ENCODE data around the gene SKAP1.
"Not testable (repeated sequence)": the region's sequence is repeated elsewhere in the genome, so short reads cannot be mapped to it uniquely, and the experiment has no call there.

SKAP1 gene

GRCh38 chr17:48413613-48414405 lies 16.2 kb downstream of the SKAP1 start:
- Histone ChIP-seq H3K9me3 (ENCODE audit: control insufficient read depth, low read length) (no peaks in the 10 kb centered on the region), H3K4me3 (ENCODE audit: insufficient read depth, low read depth, low read length) (no peak overlapping the region), H3K27me3 (ENCODE audit: control insufficient read depth, insufficient read depth, low read length, poor library complexity, severe bottlenecking) (no peaks in the 10 kb centered on the region), H3K4me1 (ENCODE audit: control insufficient read depth, insufficient read depth, low read length) (no peaks in the 10 kb centered on the region), H3K36me3 (ENCODE audit: control insufficient read depth, insufficient read depth, low read length) (no peaks in the 10 kb centered on the region), H3K27ac (ENCODE audit: insufficient read depth, low read depth, low read length, poor library complexity, severe bottlenecking) (no peak overlapping the region)
- whole genome bisulfite sequencing, 2 experiments, result 92 to 94% methylated on average over 4 to 5 of the region's 5 CpGs

DNA sequence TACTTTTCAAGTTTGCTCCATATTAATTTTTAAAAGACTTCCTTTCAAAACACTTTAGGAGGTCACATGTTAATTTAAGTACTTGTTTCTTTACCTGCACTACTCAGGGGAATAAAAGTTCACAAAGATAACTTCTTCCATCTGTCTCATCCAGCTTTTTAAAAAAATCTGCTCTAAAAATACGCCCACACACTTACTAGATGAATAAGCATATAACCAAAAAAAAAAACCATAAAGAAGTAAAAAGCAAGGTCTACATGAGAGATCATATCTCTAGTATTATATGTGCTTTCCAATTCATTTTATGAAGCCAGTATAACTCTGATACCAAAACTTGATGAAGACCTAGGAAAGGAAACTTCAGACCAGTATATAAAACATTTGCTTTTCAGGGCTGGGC lies 17.2 kb downstream of the SKAP1 start:
- WGBS, 2 experiments, result 56 to 100% methylated on average over 1 of the region's 1 CpG
- no peaks in the 10 kb centered on the region for H3K36me3 ChIP-seq (ENCODE audit: control insufficient read depth, insufficient read depth, low read length)
- no peak overlapping the region for H3K27ac ChIP-seq (ENCODE audit: insufficient read depth, low read depth, low read length, poor library complexity, severe bottlenecking)
- no peak overlapping the region for H3K4me3 ChIP-seq (ENCODE audit: insufficient read depth, low read depth, low read length)
- no peaks in the 10 kb centered on the region for H3K27me3 ChIP-seq (ENCODE audit: control insufficient read depth, insufficient read depth, low read length, poor library complexity, severe bottlenecking)
- H3K9me3 ChIP-seq (ENCODE audit: control insufficient read depth, low read length), result no peaks in the 10 kb centered on the region
- H3K4me1 ChIP-seq (ENCODE audit: control insufficient read depth, insufficient read depth, low read length), result no peaks in the 10 kb centered on the region

DNA sequence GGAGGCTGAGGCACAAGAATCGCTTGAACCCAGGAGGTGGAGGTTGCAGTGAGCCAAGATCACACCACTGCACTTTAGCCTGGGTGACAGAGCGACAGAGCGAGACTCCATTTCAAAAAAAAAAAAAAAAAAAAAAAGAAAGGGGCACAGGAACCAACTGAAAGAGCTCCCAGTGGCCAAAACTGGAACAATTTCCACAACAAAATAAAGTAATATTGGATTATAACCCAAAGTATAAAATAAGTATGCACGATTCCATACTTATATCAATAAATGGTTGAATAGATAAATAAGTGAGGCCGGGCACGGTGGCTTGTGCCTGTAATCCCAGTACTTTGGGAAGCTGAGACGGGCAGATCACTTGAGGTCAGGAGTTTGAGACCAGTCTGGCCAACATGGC lies 19.2 kb downstream of the SKAP1 start:
- not testable (repeated sequence) for H3K4me3 ChIP-seq (ENCODE audit: insufficient read depth, low read depth, low read length); H3K4me1 ChIP-seq (ENCODE audit: control insufficient read depth, insufficient read depth, low read length); H3K27me3 ChIP-seq (ENCODE audit: control insufficient read depth, insufficient read depth, low read length, poor library complexity, severe bottlenecking); H3K9me3 ChIP-seq (ENCODE audit: control insufficient read depth, low read length); H3K36me3 ChIP-seq (ENCODE audit: control insufficient read depth, insufficient read depth, low read length); H3K27ac ChIP-seq (ENCODE audit: insufficient read depth, low read depth, low read length, poor library complexity, severe bottlenecking)
- 93 to 94% methylated on average over 5 to 7 of the region's 7 CpGs for WGBS, 2 experiments

DNA sequence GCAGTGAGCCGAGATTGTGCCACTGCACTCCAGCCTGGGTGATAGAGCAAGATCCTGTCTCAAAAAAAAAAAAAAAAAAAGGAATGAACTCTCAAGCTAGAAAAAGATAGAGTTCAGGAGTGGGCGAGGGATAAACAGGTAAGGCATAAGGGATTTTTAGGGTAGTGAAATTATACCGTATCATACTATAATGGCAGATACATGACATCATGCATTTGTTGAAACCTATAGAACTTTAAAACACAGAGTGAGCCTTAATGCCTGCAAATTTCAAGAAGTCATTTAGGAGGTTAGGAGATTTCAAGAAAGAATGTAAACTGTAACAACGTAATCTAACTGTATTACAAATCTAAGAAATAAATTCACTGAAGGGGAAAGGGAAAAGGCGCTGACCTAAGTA lies 20.4 kb downstream of the SKAP1 start:
- H3K27me3 ChIP-seq (ENCODE audit: control insufficient read depth, insufficient read depth, low read length, poor library complexity, severe bottlenecking), result no peaks in the 10 kb centered on the region
- H3K4me1 ChIP-seq (ENCODE audit: control insufficient read depth, insufficient read depth, low read length), result no peaks in the 10 kb centered on the region
- no peaks in the 10 kb centered on the region for H3K9me3 ChIP-seq (ENCODE audit: control insufficient read depth, low read length)
- WGBS, 2 experiments, result 97 to 98% methylated on average over 3 to 5 of the region's 5 CpGs
- no peaks in the 10 kb centered on the region for H3K36me3 ChIP-seq (ENCODE audit: control insufficient read depth, insufficient read depth, low read length)
- H3K27ac ChIP-seq (ENCODE audit: insufficient read depth, low read depth, low read length, poor library complexity, severe bottlenecking), result no peak overlapping the region
- H3K4me3 ChIP-seq (ENCODE audit: insufficient read depth, low read depth, low read length), result no peak overlapping the region

- H3K9me3 ChIP-seq (ENCODE audit: control insufficient read depth, low read length), result no peaks in the 10 kb centered on the region
- H3K4me3 ChIP-seq (ENCODE audit: insufficient read depth, low read depth, low read length), result no peak overlapping the region
- H3K27me3 ChIP-seq (ENCODE audit: control insufficient read depth, insufficient read depth, low read length, poor library complexity, severe bottlenecking), result no peaks in the 10 kb centered on the region
- H3K4me1 ChIP-seq (ENCODE audit: control insufficient read depth, insufficient read depth, low read length), result no peaks in the 10 kb centered on the region
- 87 to 94% methylated on average over 2 of the region's 3 CpGs for WGBS, 2 experiments
- no peaks in the 10 kb centered on the region for H3K36me3 ChIP-seq (ENCODE audit: control insufficient read depth, insufficient read depth, low read length)
- H3K27ac ChIP-seq (ENCODE audit: insufficient read depth, low read depth, low read length, poor library complexity, severe bottlenecking), result no peak overlapping the region
Measured at GRCh38 chr17:48406936-48407567, 23.0 kb downstream of the SKAP1 start.

DNA sequence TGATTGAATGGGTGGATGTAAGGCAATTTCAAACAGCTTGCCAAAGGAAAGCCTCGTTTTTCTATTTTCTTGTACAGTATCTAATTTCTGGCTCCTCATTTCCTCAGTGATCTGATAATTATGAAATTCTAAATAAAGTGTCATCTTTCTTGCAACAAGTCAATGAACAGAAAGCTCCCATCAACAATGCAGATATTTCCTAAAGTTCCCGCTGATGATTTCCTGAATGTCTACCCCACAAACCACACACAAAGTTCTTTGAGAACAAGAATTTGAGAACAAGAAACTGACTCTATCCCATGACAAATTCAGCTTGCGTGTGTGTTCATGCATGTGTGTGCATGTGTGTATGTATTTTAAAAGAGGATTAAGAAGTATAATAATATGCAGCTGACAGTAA lies 35.2 kb downstream of the SKAP1 start:
- H3K4me1 ChIP-seq (ENCODE audit: control insufficient read depth, insufficient read depth, low read length), result no peaks in the 10 kb centered on the region
- WGBS, 2 experiments, result 92 to 93% methylated on average over 1 to 3 of the region's 3 CpGs
- H3K27me3 ChIP-seq (ENCODE audit: control insufficient read depth, insufficient read depth, low read length, poor library complexity, severe bottlenecking), result no peaks in the 10 kb centered on the region
- H3K27ac ChIP-seq (ENCODE audit: insufficient read depth, low read depth, low read length, poor library complexity, severe bottlenecking), result no peak overlapping the region
- no peaks in the 10 kb centered on the region for H3K36me3 ChIP-seq (ENCODE audit: control insufficient read depth, insufficient read depth, low read length)
- H3K9me3 ChIP-seq (ENCODE audit: control insufficient read depth, low read length), result no peaks in the 10 kb centered on the region
- no peak overlapping the region for H3K4me3 ChIP-seq (ENCODE audit: insufficient read depth, low read depth, low read length)

GRCh38 chr17:48393283-48393682 lies 36.7 kb downstream of the SKAP1 start:
- Histone ChIP-seq H3K4me3 (ENCODE audit: insufficient read depth, low read depth, low read length) (no peak overlapping the region), H3K27me3 (ENCODE audit: control insufficient read depth, insufficient read depth, low read length, poor library complexity, severe bottlenecking) (no peaks in the 10 kb centered on the region), H3K36me3 (ENCODE audit: control insufficient read depth, insufficient read depth, low read length) (no peaks in the 10 kb centered on the region), H3K27ac (ENCODE audit: insufficient read depth, low read depth, low read length, poor library complexity, severe bottlenecking) (no peak overlapping the region), H3K4me1 (ENCODE audit: control insufficient read depth, insufficient read depth, low read length) (no peaks in the 10 kb centered on the region), H3K9me3 (ENCODE audit: control insufficient read depth, low read length) (no peaks in the 10 kb centered on the region)

GRCh38 chr17:48392857-48393256 lies 37.2 kb downstream of the SKAP1 start:
- H3K27ac ChIP-seq (ENCODE audit: insufficient read depth, low read depth, low read length, poor library complexity, severe bottlenecking), result no peak overlapping the region
- H3K36me3 ChIP-seq (ENCODE audit: control insufficient read depth, insufficient read depth, low read length), result no peaks in the 10 kb centered on the region
- 78 to 85% methylated on average over 3 of the region's 4 CpGs for WGBS, 2 experiments
- no peaks in the 10 kb centered on the region for H3K27me3 ChIP-seq (ENCODE audit: control insufficient read depth, insufficient read depth, low read length, poor library complexity, severe bottlenecking)
- no peak overlapping the region for H3K4me3 ChIP-seq (ENCODE audit: insufficient read depth, low read depth, low read length)
- no peaks in the 10 kb centered on the region for H3K4me1 ChIP-seq (ENCODE audit: control insufficient read depth, insufficient read depth, low read length)
- no peaks in the 10 kb centered on the region for H3K9me3 ChIP-seq (ENCODE audit: control insufficient read depth, low read length)

DNA sequence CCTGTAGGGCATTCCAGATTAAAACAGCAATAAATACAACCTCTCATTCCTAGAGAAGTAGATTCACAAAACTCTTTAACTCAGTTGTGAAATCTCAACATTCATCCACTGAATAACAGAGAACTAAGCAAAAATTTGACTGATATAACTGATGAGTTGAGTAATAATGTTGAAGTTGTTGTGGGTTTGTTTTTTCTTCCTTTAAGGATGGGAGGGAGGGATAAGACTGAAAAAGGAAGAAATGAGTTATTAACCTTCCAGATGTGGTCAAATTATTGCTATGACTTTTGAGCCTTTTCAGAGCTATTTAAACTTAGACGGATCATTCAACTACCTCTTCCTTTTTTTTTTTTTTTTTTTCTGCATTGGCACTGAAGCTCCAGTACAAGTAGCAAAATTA lies 38.6 kb downstream of the SKAP1 start:
- Histone ChIP-seq H3K4me3 (ENCODE audit: insufficient read depth, low read depth, low read length) (no peak overlapping the region), H3K9me3 (ENCODE audit: control insufficient read depth, low read length) (no peaks in the 10 kb centered on the region), H3K4me1 (ENCODE audit: control insufficient read depth, insufficient read depth, low read length) (no peaks in the 10 kb centered on the region), H3K27ac (ENCODE audit: insufficient read depth, low read depth, low read length, poor library complexity, severe bottlenecking) (no peak overlapping the region), H3K36me3 (ENCODE audit: control insufficient read depth, insufficient read depth, low read length) (no peaks in the 10 kb centered on the region), H3K27me3 (ENCODE audit: control insufficient read depth, insufficient read depth, low read length, poor library complexity, severe bottlenecking) (no peaks in the 10 kb centered on the region)
- 83 to 88% methylated on average over 1 of the region's 1 CpG for WGBS, 2 experiments

DNA sequence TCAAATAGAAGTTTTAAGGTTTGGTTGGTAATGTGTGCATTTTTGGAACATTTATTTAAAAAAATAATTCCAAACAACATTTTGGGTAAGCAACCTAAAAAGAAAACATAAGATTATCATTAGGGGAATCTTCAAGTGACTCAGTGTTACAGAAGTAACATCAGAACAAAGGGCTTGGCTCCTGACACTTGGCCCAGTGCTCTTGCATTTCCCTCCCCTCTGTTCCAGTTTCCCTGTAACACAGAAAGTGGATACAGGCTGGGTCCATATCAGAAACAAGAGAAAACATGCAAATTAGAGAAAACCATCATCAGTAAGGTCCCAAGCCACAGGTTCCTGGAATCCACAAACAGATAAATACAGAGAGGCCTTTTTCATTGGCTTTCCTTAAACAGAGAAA lies 40.1 kb downstream of the SKAP1 start:
- H3K4me3 ChIP-seq (ENCODE audit: insufficient read depth, low read depth, low read length), result no peak overlapping the region
- H3K27me3 ChIP-seq (ENCODE audit: control insufficient read depth, insufficient read depth, low read length, poor library complexity, severe bottlenecking), result no peaks in the 10 kb centered on the region
- H3K9me3 ChIP-seq (ENCODE audit: control insufficient read depth, low read length), result no peaks in the 10 kb centered on the region
- H3K4me1 ChIP-seq (ENCODE audit: control insufficient read depth, insufficient read depth, low read length), result no peaks in the 10 kb centered on the region
- H3K27ac ChIP-seq (ENCODE audit: insufficient read depth, low read depth, low read length, poor library complexity, severe bottlenecking), result no peak overlapping the region
- no peaks in the 10 kb centered on the region for H3K36me3 ChIP-seq (ENCODE audit: control insufficient read depth, insufficient read depth, low read length)

All from ectodermal cell (in vitro differentiated cells).